KMS-11 (cell line): Measurements from ENCODE around the gene POLQ.

Experiments used
- H2AFZ ChIP-seq: fragments of 200-600 bp; sonication (generic); 2 replicates; pipeline ENCODE4 v1.6.1; 2016; ENCODE audit warnings: antibody characterized with exemption, mixed run types, low read depth
- H3K27ac ChIP-seq: fragments of 200-600 bp; sonication (generic); 2 replicates; pipeline ENCODE4 v1.6.1; 2016; ENCODE audit warnings: mild to moderate bottlenecking, mixed run types
- H3K27me3 ChIP-seq: fragments of 200-600 bp; sonication (generic); 2 replicates; pipeline ENCODE4 v1.6.1; 2017; ENCODE audit warnings: mild to moderate bottlenecking, low read depth, mixed run types, moderate library complexity; ENCODE audit not compliant: insufficient read depth
- H3K36me3 ChIP-seq: fragments of 200-600 bp; sonication (generic); 2 replicates; pipeline ENCODE4 v1.6.1; 2017; ENCODE audit warnings: mild to moderate bottlenecking, mixed run types; ENCODE audit not compliant: insufficient read depth
- H3K4me1 ChIP-seq: fragments of 200-600 bp; sonication (generic); 2 replicates; pipeline ENCODE4 v1.6.1; 2016; ENCODE audit warnings: mild to moderate bottlenecking, low read depth, mixed run types; ENCODE audit not compliant: poor library complexity, severe bottlenecking
- H3K4me2 ChIP-seq: fragments of 200-600 bp; sonication (generic); 2 replicates; pipeline ENCODE4 v1.7.0; 2016; ENCODE audit warnings: mild to moderate bottlenecking, mixed run types
- H3K4me3 ChIP-seq: fragments of 200-600 bp; sonication (generic); IDR thresholded peaks from 2 replicates; pipeline ENCODE4 v1.6.1; 2017; ENCODE audit warnings: low read depth, low read length, mixed read lengths; ENCODE audit not compliant: insufficient read depth
- H3K79me2 ChIP-seq: fragments of 200-600 bp; sonication (generic); 2 replicates; pipeline ENCODE4 v1.6.1; 2016; ENCODE audit warnings: low read depth, mixed run types; ENCODE audit not compliant: insufficient read depth
- H3K9ac ChIP-seq: fragments of 200-600 bp; sonication (generic); 2 replicates; pipeline ENCODE4 v1.6.1; 2016; ENCODE audit warnings: mild to moderate bottlenecking, mixed run types
- H4K20me1 ChIP-seq: fragments of 200-600 bp; sonication (generic); 2 replicates; pipeline ENCODE4 v1.6.1; 2016; ENCODE audit warnings: mild to moderate bottlenecking, mixed run types; ENCODE audit not compliant: insufficient read depth
- CTCF ChIP-seq: fragments of 200-600 bp; sonication (generic); conservative IDR thresholded peaks from 2 replicates; pipeline ENCODE4 v1.6.1; 2017; ENCODE audit warnings: low read depth, mild to moderate bottlenecking, antibody characterized with exemption, low read length, moderate library complexity, mixed read lengths

The POLQ gene

GRCh38 chr3:121529308-121529707 is 16.5 kb downstream of the POLQ start:
- Histone ChIP-seq H3K27ac (no peak overlapping the region), H3K4me2 (no peak overlapping the region), H3K9ac (no peak overlapping the region), H4K20me1 (no peaks in the 10 kb centered on the region), H3K4me1 (peaks cover 17% of the 10 kb centered on the region), H2AFZ (no peak overlapping the region), H3K79me2 (no peaks in the 10 kb centered on the region), H3K4me3 (no peak overlapping the region), H3K27me3 (no peaks in the 10 kb centered on the region), H3K36me3 (peaks cover 7% of the 10 kb centered on the region; the same call in 1 of the 2 replicates)
- no peak for TF ChIP-seq CTCF

DNA sequence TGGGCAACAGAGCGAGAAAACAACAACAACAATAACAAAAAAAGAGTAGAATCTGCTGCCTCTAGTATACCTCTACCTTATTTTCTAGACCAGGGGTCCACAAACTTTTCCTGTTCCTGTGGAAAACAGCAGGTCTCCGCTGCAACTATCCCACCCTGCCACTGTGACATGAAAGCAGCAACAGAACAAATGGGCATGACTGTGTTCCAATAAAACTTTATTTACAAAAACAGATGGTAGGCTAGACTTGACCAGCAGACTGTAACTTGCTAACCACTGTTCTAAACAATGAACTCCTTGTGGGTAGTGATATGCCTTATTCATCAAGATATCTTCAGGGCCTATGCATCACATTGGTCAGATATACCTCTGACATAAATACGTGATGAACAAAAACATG is 25.3 kb downstream of the POLQ start:
- H3K79me2 ChIP-seq = 0 out of 2 replicates have a peak, but pooled peaks cover 11% of the 10 kb centered on the region
- no peak overlapping the region for H2AFZ ChIP-seq
- H3K4me2 ChIP-seq = no peak overlapping the region
- no peaks in the 10 kb centered on the region for H3K27me3 ChIP-seq
- H3K9ac ChIP-seq = no peak overlapping the region
- H4K20me1 ChIP-seq = no peaks in the 10 kb centered on the region
- H3K4me1 ChIP-seq = no peaks in the 10 kb centered on the region
- no peak for TF ChIP-seq CTCF
- H3K4me3 ChIP-seq = no peak overlapping the region
- peaks cover 4% of the 10 kb centered on the region; the same call in 1 of the 2 replicates for H3K36me3 ChIP-seq
- no peak overlapping the region for H3K27ac ChIP-seq

DNA sequence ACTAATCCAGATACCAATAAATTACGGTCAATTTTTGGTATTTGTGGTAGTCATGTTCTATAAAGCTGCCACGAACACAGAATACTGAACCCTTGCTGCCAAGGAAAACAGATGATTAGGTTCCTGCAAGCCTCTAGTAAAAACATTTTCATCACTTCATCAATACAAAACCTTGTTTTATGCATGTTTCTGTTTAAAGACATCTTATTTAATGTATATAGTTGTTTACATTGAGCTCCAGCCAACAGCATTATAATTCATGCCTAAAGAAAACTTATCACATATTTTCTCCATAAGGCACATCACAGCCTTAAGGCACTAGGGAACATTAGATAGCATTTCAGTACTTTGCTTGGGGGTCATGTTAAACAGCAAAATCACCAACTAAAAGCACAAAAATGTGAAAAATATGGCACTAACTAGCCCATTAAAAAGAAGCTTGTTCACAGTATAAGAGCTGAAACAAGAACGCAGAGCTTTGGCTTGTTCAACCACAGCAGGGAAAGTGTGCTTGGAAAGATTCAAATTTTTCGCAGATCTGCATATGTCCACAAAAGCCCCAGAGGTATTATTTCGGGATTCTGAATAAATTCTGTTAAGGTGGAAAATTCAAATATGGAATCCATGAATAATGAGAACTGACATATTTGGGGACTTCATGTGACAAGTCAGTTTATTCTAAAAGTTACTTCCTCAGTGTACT is 27.7 kb downstream of the POLQ start:
- TF ChIP-seq CTCF = no peak
- no peak overlapping the region for H3K9ac ChIP-seq
- H3K4me1 ChIP-seq = no peaks in the 10 kb centered on the region
- no peaks in the 10 kb centered on the region for H3K27me3 ChIP-seq
- no peak overlapping the region for H3K4me3 ChIP-seq
- H3K27ac ChIP-seq = no peak overlapping the region
- peaks cover 4% of the 10 kb centered on the region; the same call in 1 of the 2 replicates for H3K36me3 ChIP-seq
- 0 out of 2 replicates have a peak, but pooled peaks cover 11% of the 10 kb centered on the region for H3K79me2 ChIP-seq
- no peak overlapping the region for H3K4me2 ChIP-seq
- no peak overlapping the region for H2AFZ ChIP-seq
- no peaks in the 10 kb centered on the region for H4K20me1 ChIP-seq

GRCh38 chr3:121515862-121516261 is 29.9 kb downstream of the POLQ start:
- Histone ChIP-seq H2AFZ (no peak overlapping the region), H3K36me3 (peaks cover 4% of the 10 kb centered on the region; the same call in 1 of the 2 replicates), H3K9ac (no peak overlapping the region), H3K4me1 (no peaks in the 10 kb centered on the region), H3K4me2 (no peak overlapping the region), H3K27me3 (no peaks in the 10 kb centered on the region), H3K79me2 (0 out of 2 replicates have a peak, but pooled peaks cover 11% of the 10 kb centered on the region), H3K4me3 (no peak overlapping the region), H3K27ac (no peak overlapping the region), H4K20me1 (no peaks in the 10 kb centered on the region)
- no peak for TF ChIP-seq CTCF
